ELF-1 (cell line): ENCODE results near the gene TRPV6.

ENCODE experiments used
- DNase-seq: peaks from one replicate; pipeline ENCODE4 v3.0.0-alpha.2; 2016; ENCODE audit warnings: low read depth, low spot score

TRPV6 gene

DNA sequence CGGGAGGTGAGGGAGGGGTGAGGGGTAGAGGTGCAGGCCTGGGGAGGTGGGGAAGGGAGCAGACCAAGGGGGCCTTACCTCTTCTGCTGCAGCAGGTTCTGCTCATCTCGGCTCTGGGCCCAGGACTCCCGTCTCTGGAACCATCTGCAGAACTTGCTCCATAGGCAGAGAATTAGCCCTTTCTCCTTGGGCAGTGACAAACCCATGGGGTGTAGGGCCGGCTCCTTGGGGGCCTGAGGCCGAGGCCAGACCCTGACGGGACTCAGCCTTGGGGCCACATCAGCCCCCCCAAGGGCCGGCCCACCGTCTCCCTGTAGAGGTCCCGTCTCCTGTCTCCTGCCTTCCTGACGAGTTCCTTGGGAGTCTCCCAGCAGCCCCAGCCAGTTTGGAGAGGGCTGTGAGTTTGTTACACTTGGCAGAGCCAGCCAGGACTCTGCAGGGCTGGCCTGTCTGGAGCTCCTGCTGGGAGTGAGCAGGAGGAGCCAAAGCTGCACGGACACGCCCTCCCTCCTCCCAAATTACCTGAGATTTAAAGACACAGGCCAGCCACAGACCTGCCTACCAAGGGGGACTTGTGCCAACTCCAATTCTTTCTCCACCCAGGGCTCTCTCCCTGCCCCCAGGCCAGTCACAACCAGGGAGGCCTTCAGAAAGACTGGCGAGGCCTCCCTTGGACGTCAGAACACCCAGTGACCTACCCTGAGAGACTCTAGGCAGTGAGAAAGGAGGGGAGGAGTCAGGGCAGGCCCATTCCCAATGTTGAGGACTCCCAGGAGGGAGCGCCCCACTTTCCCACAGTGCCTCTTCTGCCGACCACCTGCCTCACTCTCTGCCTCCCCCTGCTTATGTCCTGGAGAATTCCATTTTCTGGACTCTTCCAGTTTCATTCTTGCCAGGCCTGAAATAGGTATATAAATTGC lies at the start of gene TRPV6:
Gene TRPV6, minus strand, starts transcription at position 435 of the 920 bp plus-strand sequence.
- DNase-seq = peak; percentile 89

GRCh38 chr7:142934056-142934455 lies 48.5 kb upstream of the TRPV6 start:
- DNase-seq = no peak

- no peak for DNase-seq
Measured at GRCh38 chr7:142933624-142934023, 48.1 kb upstream of the TRPV6 start, which contains the start of gene TRPV5. TSS of gene TRPV5 (minus strand) at chr7:142933746. CDS start at chr7:142933459, 287 bp downstream.

DNA sequence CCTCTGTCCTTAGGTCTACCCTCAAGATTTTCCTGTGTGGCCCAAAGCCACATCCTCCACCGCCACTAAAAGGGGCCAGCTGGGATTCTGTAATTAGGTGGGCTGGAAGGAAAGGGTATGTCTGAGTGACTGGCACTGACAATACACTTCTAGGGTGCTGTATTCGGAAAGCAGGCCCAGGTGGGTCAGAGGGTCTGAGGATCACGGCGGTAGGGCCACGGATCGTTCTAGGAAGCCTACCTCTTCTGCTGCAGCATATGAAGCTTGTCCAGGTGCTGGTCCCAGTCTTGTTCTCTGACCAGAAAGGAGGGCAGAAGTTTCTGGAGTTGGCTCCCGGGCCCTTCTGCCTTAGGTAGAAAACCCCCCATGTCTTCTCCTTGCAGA lies 47.5 kb upstream of the TRPV6 start:
- DNase-seq = no peak

- DNase-seq = no peak
Measured at GRCh38 chr7:142932386-142933091, 47.0 kb upstream of the TRPV6 start.

DNA sequence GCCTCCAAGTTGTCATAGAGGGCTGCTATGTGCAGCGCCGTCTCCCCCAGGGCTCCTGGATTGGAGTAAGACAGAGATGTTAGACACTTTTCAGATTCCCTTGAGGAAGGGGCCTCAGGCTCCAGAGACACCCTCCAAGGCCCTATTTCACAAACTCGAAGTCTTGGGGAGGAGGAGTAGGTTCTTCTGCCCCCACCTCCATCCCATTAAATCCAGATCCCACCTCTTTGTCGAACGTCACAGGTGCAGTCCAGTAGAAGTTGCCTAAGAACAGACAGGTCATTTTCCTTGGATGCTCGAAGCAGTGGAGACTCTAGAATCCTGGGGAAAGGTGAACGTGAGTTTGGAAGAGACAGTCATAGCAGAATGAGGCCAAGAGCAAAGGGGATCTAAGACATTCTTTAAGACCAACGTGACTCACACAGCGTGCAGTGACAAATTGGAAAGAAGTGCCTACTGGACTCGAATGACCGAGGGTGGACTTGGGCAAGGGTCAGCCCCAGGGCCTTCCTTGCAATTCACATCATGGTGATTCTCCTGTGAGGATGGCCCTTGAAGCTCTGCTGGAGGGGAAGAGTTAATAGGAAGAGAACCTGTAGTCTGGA lies 44.7 kb upstream of the TRPV6 start:
- no peak for DNase-seq

- DNase-seq = no peak
Measured at GRCh38 chr7:142927949-142928348, 42.4 kb upstream of the TRPV6 start.

DNA sequence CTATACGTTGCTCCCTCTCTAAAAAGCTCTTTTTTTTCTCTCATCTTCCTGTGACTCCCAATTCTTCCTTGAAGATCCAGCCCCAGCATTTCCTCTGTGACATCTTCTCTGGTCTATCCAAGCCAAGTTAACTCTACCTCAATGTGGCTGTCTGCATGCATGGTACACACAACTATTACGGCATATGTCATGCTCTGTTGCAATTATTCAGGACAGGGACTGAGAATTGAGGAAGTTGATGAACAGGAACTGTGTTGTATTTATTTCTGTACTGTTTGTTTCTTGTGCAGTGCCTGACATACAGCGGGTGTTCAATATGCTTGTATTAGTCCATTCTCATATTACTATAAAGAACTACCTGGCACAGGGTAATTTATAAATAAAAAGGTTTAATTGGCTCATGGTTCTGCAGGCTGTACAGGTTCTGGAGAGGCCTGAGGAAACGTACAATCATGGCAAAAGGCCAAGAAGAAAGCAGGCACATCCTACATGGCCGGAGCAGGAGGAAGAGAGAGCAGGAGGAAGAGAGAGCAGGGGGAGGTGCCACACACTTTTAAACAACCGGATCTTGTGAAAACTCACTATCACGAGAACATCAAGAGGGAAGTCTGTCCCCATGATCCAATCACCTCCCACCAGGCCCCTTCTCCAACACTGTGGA lies 41.7 kb upstream of the TRPV6 start:
- no peak for DNase-seq

DNA sequence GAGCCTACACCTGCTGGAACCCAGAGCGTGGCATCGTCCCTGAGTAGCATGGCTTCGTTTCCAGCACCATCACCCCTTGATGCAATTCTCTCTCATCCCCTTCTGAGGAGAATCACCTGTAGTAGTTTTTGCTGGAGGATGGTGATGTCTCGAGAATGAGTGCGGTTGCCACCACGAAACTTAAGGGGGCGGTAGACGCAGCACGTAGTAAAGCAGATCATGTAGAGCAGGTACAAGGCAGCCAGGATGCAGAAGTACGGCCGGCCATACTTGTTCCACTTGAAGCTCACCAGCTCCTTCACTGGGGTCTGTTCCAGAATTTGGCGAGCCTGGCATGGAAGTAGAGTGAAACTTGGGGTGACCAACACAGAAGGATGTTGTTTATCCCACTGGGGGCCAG lies 39.9 kb upstream of the TRPV6 start:
- DNase-seq = peak; percentile 36

GRCh38 chr7:142923391-142923790 lies 37.8 kb upstream of the TRPV6 start:
- no peak for DNase-seq

- no peak for DNase-seq
Measured at GRCh38 chr7:142919656-142920055, 34.1 kb upstream of the TRPV6 start.

DNA sequence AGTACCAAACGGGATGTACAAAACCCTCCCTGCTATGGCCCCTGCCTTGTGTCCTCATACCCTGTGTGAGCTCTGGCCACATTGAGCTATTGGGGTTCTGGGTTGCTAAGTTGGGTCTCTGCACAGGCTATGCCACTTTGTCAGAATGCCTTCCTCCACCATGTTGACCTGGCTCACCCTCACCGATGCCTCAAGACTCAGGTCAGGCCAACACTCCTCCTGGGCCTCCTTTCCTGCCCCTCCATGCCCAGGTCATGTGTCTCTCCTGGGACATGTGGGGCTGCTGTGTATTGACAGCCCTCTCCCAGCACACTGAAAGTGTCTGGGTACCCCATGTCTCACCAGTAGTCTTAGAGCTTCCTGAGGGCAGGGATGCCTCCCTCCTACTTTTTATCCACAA lies 33.4 kb upstream of the TRPV6 start:
- DNase-seq = no peak

DNA sequence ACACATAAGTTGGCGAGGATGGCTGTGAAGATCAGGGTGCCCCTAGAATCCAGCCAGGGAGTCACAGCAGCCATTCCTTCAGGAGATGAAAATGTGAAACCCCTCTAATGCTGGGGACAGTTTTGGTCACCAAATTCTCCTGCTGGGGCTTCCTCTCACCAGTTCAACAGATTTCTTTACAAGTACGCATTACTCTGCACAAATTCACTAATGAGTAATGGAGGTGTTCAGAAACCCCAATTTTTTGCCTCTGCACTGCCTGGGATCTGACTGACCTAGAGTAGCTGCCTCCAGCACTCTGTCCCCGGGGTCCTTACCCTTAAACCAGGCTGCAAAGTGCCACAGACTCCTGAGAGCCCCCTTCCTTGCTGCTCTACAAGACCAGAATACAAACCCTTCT lies 31.9 kb upstream of the TRPV6 start:
- DNase-seq = no peak

DNA sequence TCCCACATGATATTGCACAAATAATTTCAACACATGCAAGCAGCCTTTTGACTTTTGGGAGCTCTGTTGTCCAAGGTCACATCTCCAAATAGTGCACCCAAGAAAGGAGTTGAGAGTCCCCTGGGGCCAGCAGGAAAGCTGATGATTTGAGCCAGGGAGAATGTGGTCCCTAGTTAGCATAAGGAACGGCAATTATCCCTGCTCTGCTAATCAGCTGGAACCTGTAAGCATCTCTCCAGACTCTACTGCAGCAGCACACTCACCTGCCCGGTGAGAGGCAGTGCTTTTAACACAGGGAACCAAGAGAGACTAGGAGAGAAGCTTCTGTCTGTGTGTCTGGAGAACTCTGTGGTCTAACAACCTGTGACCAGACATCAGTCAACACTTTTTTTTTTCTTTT lies 31.0 kb upstream of the TRPV6 start:
- DNase-seq = no peak

DNA sequence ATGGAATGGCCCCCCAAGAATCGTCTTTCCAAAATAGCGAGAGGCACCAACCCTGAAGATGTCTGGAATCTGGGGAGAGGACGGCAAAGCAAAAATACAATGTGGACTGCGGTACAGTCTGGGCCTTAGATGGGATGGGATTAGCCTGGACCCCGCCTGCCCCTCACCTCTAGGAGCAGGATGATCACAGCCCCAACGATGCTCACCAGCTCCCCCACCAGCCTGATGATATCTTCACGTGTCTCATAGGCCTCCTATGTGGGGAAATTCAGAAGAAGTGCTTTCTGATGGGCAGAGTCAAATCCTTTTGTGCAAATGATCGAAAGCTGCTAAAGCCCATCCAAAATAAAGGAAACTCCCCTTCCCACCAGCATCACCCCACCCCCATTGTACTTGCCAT lies 29.8 kb upstream of the TRPV6 start:
- no peak for DNase-seq

GRCh38 chr7:142914121-142914520 lies 28.6 kb upstream of the TRPV6 start:
- DNase-seq = no peak

DNA sequence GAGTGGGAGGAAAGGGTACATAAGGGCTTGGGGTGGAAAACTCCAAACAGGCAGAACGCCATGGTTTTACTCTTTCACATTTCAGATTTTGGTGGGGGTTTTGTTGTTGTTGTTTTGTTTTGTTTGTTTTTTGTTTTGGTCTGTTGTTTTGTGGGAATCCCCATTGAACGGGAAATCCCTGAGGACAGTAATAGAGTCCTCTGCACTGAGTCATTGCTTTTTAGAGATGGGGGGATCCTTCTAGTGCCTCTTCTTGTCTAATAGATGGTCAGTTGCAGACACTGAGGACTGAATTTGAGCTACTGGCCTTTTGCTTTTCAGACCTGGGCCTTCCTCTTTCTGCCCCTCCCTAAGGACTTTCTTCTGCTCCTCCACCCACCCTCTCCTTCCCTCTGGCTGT lies 28.0 kb upstream of the TRPV6 start:
- DNase-seq = no peak

DNA sequence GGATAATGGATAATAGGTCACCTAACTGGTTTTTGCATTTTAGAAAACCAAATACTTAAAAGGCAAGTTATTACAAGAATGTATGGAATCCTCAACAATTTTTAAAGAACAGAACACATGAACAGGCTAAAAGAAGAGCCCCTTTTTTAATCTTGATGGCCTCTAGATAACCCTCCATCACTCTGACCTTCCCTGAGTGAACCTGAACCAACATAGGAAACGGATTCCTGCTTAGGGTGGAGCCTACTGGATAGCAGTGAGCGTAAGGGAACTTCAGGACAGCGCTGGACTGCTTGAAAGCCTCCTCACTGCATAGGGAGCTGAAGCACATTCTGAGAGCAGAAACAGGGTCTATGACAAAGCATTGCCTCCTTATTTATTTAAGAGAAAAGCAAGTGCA lies 27.5 kb upstream of the TRPV6 start:
- DNase-seq = no peak

GRCh38 chr7:142910481-142910880 lies 24.9 kb upstream of the TRPV6 start:
- no peak for DNase-seq

GRCh38 chr7:142910031-142910433 lies 24.5 kb upstream of the TRPV6 start:
- no peak for DNase-seq

DNA sequence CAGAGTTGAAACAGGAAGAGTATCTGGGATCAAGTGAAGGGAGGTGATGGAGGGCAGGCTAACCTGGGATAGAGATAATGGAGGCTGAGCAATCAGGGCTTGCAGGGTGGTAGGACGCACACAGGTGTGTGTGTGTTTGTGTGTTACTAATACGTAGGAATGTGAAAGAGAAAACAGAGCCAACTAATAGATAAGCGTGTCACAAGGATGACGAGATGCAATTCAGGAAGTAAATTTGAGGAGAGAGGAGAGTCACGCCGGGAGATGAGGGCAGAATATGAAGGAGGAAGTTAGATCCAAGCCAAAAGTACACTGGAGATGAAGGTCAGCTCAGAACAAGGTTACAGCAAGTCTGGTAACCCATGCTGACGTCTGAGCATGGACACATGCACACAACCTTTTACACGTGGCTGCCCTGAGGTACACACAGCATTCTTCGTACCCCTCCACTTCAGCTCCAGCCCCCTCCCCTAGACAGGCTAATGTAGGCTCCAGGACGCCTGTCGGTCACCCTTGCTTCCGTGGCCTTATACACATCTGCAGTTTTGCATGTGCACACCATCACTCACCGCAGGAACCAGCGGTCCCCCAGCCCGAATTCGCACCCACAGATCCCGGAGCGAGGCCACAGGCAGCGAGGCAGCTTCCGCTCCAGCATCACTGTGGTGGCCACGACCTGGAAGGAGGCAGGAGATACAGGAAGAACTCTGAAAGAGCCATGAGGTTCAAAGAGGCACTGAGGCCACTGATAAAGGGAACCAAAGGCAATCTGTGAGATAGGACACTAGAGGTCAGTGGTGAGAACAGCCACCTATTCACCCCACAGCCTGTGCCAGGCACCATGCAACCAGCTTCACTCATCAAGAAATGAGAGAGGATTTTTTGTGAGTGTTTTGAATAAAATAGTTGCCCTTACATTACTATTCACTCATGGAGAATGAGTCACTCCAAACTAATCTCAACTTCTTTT lies 23.7 kb upstream of the TRPV6 start:
- DNase-seq = peak; percentile 19
